Measurements from ENCODE around the gene LMLN.
"Not testable (repeated sequence)": the region's sequence is repeated elsewhere in the genome, so short reads cannot be mapped to it uniquely, and the experiment has no call there.

Gene LMLN

GRCh38 chr3:198025644-198026043 is 65.6 kb downstream of the LMLN start:
- DNase-seq (ENCODE audit: low read depth in 2 of 2), result no peak

- DNase-seq (ENCODE audit: low read depth in 2 of 2), result no peak
Measured at GRCh38 chr3:198026620-198027019, 66.6 kb downstream of the LMLN start.

GRCh38 chr3:198027045-198027798 is 67.2 kb downstream of the LMLN start:
- DNase-seq (ENCODE audit: low read depth in 2 of 2), result no peak

GRCh38 chr3:198027799-198028390 is 67.9 kb downstream of the LMLN start:
- DNase-seq (ENCODE audit: low read depth in 2 of 2), result no peak

GRCh38 chr3:198028718-198029117 is 68.7 kb downstream of the LMLN start:
- no peak for DNase-seq (ENCODE audit: low read depth in 2 of 2)

- no peak for DNase-seq (ENCODE audit: low read depth in 2 of 2)
Measured at GRCh38 chr3:198030125-198030524, 70.1 kb downstream of the LMLN start.

- DNase-seq (ENCODE audit: low read depth in 2 of 2), result no peak
Measured at GRCh38 chr3:198030726-198031125, 70.7 kb downstream of the LMLN start.

- no peak for DNase-seq (ENCODE audit: low read depth in 2 of 2)
Measured at GRCh38 chr3:198032039-198032936, 72.3 kb downstream of the LMLN start.

- no peak for DNase-seq (ENCODE audit: low read depth in 2 of 2)
Measured at GRCh38 chr3:198043119-198043518, 83.1 kb downstream of the LMLN start.

GRCh38 chr3:198046120-198046857 is 86.3 kb downstream of the LMLN start:
- DNase-seq (ENCODE audit: low read depth in 2 of 2), result no peak

- no peak for DNase-seq (ENCODE audit: low read depth in 2 of 2)
Measured at GRCh38 chr3:198048445-198048844, 88.4 kb downstream of the LMLN start.

GRCh38 chr3:198051836-198052235 is 91.8 kb downstream of the LMLN start:
- no peak for DNase-seq (ENCODE audit: low read depth in 2 of 2)

- not testable (repeated sequence) for DNase-seq (ENCODE audit: low read depth in 2 of 2)
Measured at GRCh38 chr3:198053462-198053861, 93.4 kb downstream of the LMLN start.

- no peak for DNase-seq (ENCODE audit: low read depth in 2 of 2)
Measured at GRCh38 chr3:198061119-198062067, 101.4 kb downstream of the LMLN start.

- no peak for DNase-seq (ENCODE audit: low read depth in 2 of 2)
Measured at GRCh38 chr3:198062068-198062465, 102.0 kb downstream of the LMLN start.

- no peak for DNase-seq (ENCODE audit: low read depth in 2 of 2)
Measured at GRCh38 chr3:198064420-198064819, 104.4 kb downstream of the LMLN start.

GRCh38 chr3:198065897-198066296 is 105.9 kb downstream of the LMLN start:
- DNase-seq (ENCODE audit: low read depth in 2 of 2), result no peak

- no peak for DNase-seq (ENCODE audit: low read depth in 2 of 2)
Measured at GRCh38 chr3:198067416-198067815, 107.4 kb downstream of the LMLN start.

GRCh38 chr3:198070871-198071270 is 110.9 kb downstream of the LMLN start:
- no peak for DNase-seq (ENCODE audit: low read depth in 2 of 2)

GRCh38 chr3:198071602-198072287 is 111.7 kb downstream of the LMLN start:
- DNase-seq (ENCODE audit: low read depth in 2 of 2), result peak; percentile 43 to 47

Data from stimulated activated CD8-positive, alpha-beta memory T cell treated with anti-CD3 and anti-CD28 coated beads, Interleukin-7, amount 100 ng/mL, for 4 hours (primary cell).